Fibroblast of villous mesenchyme (primary cell): ENCODE data around the gene MRPL49. TPM values are rescaled to one million over a fixed set of nuclear protein-coding genes. Genes with fewer than 3 reads are reported as not detected.

ENCODE experiments used
- DNase-seq: peaks from one replicate; pipeline ENCODE4 v3.0.0-alpha.2; 2010; ENCODE audit warnings: low read depth
- H3K4me3 ChIP-seq: 2 replicates; pipeline ENCODE4 v1.5.1; 2011; ENCODE audit warnings: low read depth, mild to moderate bottlenecking, low read length
- total RNA-seq: library from RNA; depleted of rRNA; stranded (reverse); fragments of >200 nt; gene quantifications from 2 replicates; pipeline ENCODE4 v1.2.3, GENCODE V29; 2012
- TF ChIP-seq, protein P1 (sequence below): IDR thresholded peaks from 2 replicates; pipeline ENCODE4 v1.5.1; 2012; ENCODE audit warnings: low read depth, mild to moderate bottlenecking, low read length; ENCODE audit not compliant: insufficient read depth

The MRPL49 gene
- total RNA-seq, 1 donor = 54.4 TPM

DNA sequence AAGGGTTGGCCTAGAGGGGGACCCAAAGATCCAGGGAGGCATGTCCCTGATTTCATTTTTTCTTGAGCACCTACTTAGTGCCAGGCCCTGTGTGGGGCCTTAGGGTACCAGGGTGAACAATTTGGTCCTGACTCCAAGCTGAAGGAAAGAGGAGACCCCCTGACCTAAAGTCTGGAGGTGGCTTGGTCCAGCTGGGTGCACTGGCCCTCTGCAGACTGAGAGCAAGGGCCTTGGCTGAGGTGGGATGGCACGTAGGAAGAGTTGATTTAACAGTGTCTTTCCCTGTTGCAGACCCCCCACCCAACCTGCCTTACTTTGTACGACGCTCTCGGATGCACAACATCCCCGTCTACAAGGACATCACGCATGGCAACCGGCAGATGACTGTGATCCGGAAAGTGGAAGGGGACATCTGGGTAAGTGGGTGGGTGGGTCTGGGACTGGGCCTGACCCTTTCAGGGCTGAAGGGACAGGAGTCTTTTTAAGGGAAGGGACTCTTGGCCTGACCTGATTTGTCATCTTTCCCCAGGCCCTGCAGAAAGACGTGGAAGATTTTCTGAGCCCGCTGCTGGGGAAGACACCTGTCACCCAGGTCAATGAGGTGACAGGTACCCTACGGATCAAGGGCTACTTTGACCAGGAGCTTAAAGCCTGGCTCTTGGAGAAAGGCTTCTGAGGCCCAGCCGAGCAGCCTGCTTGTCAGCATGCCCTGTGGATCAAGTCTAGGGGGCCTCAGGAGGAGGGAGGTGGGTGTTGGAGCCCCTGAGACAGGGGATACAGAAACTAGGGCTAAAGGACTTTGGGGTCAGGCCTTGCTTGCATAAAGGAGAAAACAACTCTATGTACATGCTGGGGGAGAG, 3.3 kb downstream of the MRPL49 start:
- H3K4me3 ChIP-seq = no peak overlapping the region
- TF ChIP-seq, protein P1, sequence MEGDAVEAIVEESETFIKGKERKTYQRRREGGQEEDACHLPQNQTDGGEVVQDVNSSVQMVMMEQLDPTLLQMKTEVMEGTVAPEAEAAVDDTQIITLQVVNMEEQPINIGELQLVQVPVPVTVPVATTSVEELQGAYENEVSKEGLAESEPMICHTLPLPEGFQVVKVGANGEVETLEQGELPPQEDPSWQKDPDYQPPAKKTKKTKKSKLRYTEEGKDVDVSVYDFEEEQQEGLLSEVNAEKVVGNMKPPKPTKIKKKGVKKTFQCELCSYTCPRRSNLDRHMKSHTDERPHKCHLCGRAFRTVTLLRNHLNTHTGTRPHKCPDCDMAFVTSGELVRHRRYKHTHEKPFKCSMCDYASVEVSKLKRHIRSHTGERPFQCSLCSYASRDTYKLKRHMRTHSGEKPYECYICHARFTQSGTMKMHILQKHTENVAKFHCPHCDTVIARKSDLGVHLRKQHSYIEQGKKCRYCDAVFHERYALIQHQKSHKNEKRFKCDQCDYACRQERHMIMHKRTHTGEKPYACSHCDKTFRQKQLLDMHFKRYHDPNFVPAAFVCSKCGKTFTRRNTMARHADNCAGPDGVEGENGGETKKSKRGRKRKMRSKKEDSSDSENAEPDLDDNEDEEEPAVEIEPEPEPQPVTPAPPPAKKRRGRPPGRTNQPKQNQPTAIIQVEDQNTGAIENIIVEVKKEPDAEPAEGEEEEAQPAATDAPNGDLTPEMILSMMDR = no peak
- DNase-seq = no peak

DNA sequence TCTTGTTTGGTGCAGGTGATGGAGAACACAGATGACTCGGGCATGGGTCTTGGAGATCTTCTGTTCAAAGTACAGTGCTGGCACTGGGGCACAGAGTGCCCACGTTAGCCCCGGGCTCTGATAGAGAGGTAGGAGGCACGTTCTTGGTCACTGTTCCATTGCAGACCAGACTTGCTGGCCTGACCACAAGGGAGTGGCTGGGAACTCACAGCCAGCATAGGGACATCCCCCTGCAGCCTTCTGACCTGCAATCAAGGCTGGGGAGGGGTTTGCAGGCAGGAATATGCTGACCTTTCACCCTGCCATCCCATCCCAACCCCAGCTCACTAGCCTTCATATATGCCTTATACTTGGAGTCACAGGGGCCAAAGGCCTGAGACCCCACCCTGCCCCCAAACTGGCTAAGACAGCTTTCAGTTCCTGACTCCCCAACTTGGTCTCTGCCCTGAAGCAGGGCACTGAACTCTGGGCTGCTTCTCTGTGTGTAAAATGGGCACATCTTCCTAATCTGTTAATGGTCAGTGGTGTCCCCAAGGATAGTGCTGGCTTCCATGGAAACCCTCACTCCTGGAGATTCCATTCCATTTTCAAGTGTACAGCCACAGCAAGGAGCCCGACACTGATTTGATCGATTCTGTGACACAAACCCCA, 4.6 kb downstream of the MRPL49 start:
- TF ChIP-seq, protein P1 = no peak
- H3K4me3 ChIP-seq = no peak overlapping the region
- no peak for DNase-seq

DNA sequence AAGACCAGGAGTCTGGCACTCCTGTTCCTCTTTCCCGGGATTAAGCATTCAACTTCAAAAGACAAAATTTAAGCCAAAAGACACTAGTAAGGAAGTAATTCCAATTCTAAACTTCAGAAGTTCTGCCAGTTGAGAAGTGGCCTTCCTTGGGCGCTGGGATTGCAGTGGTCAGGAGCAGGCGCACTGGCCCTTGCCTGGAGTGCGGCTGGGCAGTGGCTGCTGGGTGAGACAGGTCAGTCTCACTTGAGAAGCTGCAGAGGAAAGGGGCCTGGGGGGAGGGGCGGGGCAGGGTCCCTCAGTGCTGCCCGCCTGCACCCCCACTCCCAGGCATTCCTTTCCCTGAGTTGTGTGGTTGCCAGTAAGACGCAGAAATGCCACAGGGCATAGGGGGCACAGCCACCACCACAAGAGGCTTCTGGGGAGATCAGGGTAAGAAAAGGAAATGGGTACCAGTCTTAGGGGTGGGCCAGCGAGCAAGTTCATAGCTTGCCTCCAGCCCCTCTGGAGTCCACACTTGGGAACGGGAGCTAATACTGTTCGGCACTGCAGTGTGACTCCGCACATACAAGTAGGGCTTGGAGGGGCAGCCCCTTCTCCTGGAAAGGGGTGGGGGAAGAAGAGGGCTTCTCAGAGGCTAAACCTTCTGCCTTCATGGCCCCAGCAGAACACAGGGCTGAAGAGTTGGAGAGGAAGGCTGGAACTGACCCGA, 5.5 kb downstream of the MRPL49 start:
- H3K4me3 ChIP-seq = no peak overlapping the region
- TF ChIP-seq, protein P1 = no peak
- no peak for DNase-seq

DNA sequence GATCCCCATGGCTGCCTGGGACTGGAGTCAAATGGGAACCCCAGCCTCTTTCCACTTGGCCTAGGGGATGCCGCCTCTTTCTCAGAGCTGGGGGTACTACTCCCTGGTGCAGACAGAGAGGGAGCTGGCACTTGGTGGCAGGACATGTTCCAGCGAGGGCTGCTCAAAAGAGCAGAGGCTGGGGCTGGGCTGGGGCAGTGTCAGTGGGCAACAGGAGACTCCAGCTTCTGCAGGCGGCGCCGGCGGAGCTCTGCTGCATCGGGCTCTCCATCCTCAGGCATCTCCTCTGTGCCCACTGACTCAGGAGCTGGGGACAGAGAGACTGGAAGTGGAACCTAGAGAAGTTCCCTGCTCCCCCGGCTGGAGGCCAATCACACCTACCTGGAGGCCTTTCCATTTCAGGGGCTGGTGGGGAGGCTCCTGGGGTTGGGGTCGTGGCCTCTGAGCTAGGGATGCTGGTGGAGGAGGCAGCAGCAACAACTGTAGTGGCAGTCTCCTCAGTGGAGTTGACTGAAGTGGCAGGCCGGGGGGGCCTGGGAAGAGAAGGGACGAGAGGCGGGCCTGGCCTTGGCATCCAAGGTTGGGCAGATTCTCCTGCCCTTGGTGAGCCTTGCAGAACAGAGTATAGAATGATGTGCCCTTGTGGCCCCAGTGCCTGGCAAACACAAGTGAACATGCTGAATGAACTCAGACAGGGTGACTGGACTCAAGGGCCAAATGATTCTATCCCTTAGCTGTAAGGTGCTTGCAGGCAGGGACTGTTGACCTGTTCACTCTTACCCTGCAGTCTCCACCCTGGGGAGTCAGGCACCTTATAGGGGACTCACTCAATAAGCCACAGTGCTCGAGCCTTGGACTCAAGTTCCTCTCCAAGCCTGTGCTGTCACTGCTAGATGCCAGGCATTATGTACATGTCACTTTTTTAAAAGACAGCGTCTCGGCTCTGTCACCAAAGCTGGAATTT, 6.3 kb downstream of the MRPL49 start:
- no peak for DNase-seq
- H3K4me3 ChIP-seq = no peak overlapping the region
- TF ChIP-seq, protein P1 = no peak

DNA sequence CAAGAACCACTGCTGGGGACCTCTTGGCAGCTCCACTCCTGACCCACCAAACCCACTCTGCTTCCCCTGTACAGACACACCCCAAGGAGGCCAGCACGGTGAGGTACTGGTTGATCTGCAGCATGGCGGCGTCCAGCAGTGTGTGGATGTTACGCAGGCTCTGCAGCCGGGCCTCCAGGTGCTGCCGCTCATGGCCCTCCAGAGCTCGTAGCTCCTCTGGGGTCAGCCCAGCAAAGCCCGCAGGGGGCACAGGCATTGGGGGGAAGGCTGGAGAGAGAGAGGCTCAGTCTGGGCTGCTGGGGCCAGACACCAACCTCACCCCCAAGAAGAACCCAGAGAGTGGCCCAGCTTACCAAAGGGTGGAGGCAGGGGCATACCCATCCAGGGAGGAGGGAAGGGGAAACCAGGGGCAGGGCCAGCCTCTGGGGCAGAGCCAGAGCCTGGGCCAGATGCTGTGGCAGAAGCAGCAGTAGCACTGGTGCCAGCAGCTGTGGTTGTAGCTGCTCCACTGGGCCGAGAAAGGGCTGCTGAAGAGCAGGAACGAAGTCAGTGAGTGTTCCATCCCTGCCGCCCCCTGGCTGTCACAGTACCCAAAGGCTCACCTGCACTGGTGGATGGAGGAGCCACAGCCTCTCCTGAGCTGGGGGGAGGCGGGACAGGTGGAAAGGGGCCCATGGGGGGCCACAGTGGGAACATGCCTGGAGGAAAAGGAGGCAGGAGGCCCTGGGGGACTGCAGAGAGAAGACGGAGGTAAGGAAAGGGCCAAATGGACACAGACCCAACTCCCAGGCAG, 7.7 kb downstream of the MRPL49 start:
- TF ChIP-seq, protein P1 = no peak
- no peak overlapping the region for H3K4me3 ChIP-seq
- no peak for DNase-seq
